RWPE2 (cell line): ENCODE data around the gene GNMT.
A peak's percentile ranks its signal among the peaks of the same experiment; 100 is the strongest.

ENCODE experiments used
- ATAC-seq: fragments of 200-7000 bp; cut with Tn5 transposase; 3 replicates; pipeline ENCODE4 v1.9.1; 2021; ENCODE audit warnings: low read depth
- DNase-seq: peaks from one replicate; pipeline ENCODE4 v3.0.0-alpha.2; 2020; ENCODE audit warnings: low spot score
- H3K27ac ChIP-seq: fragments of 450-650 bp; 2 replicates; pipeline ENCODE4 v1.5.1; 2017; ENCODE audit warnings: mild to moderate bottlenecking; ENCODE audit not compliant: poor library complexity, severe bottlenecking
- H3K27me3 ChIP-seq: fragments of 250-450 bp; sonication (Bioruptor Pico); 2 replicates; pipeline ENCODE4 v1.5.1; 2021; ENCODE audit warnings: mild to moderate bottlenecking, moderate library complexity; ENCODE audit not compliant: insufficient read depth, poor library complexity, severe bottlenecking
- H3K36me3 ChIP-seq: fragments of 250-450 bp; sonication (Bioruptor Pico); 2 replicates; pipeline ENCODE4 v1.5.1; 2020; ENCODE audit warnings: low read depth, mild to moderate bottlenecking, moderate library complexity
- H3K4me1 ChIP-seq: fragments of 250-450 bp; sonication (Bioruptor Pico); 2 replicates; pipeline ENCODE4 v1.5.1; 2021; ENCODE audit warnings: mild to moderate bottlenecking, moderate library complexity; ENCODE audit not compliant: insufficient read depth, poor library complexity, severe bottlenecking
- H3K4me3 ChIP-seq: fragments of 250-450 bp; sonication (Bioruptor Pico); 2 replicates; pipeline ENCODE4 v1.5.1; 2021; ENCODE audit warnings: mild to moderate bottlenecking, moderate library complexity; ENCODE audit not compliant: severe bottlenecking
- H3K9me3 ChIP-seq: fragments of 250-450 bp; sonication (Bioruptor Pico); 2 replicates; pipeline ENCODE4 v1.5.1; 2021; ENCODE audit warnings: mild to moderate bottlenecking, moderate library complexity; ENCODE audit not compliant: severe bottlenecking
- TF ChIP-seq, protein P1 (sequence below): fragments of 450-650 bp; IDR thresholded peaks from one replicate; pipeline ENCODE4 v1.5.1; 2017; ENCODE audit warnings: mild to moderate bottlenecking, moderate library complexity; ENCODE audit not compliant: poor library complexity, severe bottlenecking

The GNMT gene

DNA sequence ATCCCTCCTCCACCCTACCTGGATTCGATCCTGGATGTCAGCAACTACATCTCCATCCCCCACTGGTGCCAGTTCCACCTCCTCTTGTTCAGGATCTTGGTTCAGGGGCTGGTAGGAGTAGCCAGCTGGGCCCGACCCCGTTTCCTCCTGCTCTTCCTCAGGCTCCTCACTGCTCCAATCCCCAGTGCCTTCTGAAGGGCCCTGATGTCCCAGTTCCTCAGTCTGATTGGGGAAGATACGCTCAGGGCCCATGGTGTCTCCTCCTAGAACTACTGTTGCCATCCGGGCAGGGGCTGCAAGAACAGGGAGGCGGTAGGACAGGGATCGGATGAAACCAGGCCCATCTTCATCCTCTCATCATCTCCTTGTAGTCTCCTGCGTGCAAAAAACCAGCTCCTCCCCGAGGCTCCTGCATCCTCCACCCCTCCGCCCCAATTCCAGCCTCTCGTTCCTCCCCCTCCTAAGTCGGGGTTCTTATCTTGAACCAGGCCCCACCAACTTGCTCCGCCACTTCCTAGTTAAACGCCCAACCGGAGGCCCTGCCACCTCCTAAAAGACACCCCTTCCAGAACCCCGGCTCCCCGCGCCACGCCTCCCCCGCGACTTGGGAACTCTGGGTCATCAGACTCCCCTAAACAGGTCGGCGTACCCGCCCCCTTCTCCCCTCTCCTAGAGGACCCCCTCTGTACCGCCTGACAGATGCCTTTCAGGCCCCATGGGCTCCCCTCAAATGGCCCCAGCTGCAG is 52.7 kb downstream of the GNMT start:
- Histone ChIP-seq H3K27me3 (no peaks in the 10 kb centered on the region), H3K27ac (peak overlapping the region; percentile 48), H3K9me3 (no peaks in the 10 kb centered on the region), H3K4me3 (peak overlapping the region; percentile 44), H3K36me3 (peaks cover 33% of the 10 kb centered on the region), H3K4me1 (peaks cover 5% of the 10 kb centered on the region)
- TF ChIP-seq, protein P1, sequence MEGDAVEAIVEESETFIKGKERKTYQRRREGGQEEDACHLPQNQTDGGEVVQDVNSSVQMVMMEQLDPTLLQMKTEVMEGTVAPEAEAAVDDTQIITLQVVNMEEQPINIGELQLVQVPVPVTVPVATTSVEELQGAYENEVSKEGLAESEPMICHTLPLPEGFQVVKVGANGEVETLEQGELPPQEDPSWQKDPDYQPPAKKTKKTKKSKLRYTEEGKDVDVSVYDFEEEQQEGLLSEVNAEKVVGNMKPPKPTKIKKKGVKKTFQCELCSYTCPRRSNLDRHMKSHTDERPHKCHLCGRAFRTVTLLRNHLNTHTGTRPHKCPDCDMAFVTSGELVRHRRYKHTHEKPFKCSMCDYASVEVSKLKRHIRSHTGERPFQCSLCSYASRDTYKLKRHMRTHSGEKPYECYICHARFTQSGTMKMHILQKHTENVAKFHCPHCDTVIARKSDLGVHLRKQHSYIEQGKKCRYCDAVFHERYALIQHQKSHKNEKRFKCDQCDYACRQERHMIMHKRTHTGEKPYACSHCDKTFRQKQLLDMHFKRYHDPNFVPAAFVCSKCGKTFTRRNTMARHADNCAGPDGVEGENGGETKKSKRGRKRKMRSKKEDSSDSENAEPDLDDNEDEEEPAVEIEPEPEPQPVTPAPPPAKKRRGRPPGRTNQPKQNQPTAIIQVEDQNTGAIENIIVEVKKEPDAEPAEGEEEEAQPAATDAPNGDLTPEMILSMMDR = no peak
- no peak for DNase-seq
- no peak; the same call in none of the 3 replicates for ATAC-seq
